ENCODE measurements around the gene STAG1.
A peak's percentile ranks its signal among the peaks of the same experiment; 100 is the strongest.
"Not testable (repeated sequence)": the region's sequence is repeated elsewhere in the genome, so short reads cannot be mapped to it uniquely, and the experiment has no call there.

Gene STAG1

GRCh38 chr3:136645915-136646314 lies 106.3 kb downstream of the STAG1 start:
- DNase-seq (ENCODE audit: low read depth), result no peak

- DNase-seq (ENCODE audit: low read depth), result no peak
These were observed 108.0 kb downstream of the STAG1 start for GRCh38 chr3:136644212-136644611.

GRCh38 chr3:136643380-136643779 lies 108.8 kb downstream of the STAG1 start:
- DNase-seq (ENCODE audit: low read depth), result not testable (repeated sequence)

GRCh38 chr3:136642711-136643110 lies 109.5 kb downstream of the STAG1 start:
- DNase-seq (ENCODE audit: low read depth), result no peak

GRCh38 chr3:136639069-136639468 lies 113.1 kb downstream of the STAG1 start:
- no peak for DNase-seq (ENCODE audit: low read depth)

- no peak for DNase-seq (ENCODE audit: low read depth)
These were observed 115.0 kb downstream of the STAG1 start for GRCh38 chr3:136637176-136637575.

GRCh38 chr3:136634821-136635220 lies 117.4 kb downstream of the STAG1 start:
- DNase-seq (ENCODE audit: low read depth), result no peak

GRCh38 chr3:136632625-136633081 lies 119.5 kb downstream of the STAG1 start:
- DNase-seq (ENCODE audit: low read depth), result no peak

GRCh38 chr3:136631424-136631823 lies 120.8 kb downstream of the STAG1 start:
- no peak for DNase-seq (ENCODE audit: low read depth)

GRCh38 chr3:136630915-136631314 lies 121.3 kb downstream of the STAG1 start:
- DNase-seq (ENCODE audit: low read depth), result no peak

GRCh38 chr3:136626493-136626892 lies 125.7 kb downstream of the STAG1 start:
- DNase-seq (ENCODE audit: low read depth), result no peak

- peak; percentile 35 for DNase-seq (ENCODE audit: low read depth)
These were observed 127.0 kb downstream of the STAG1 start for GRCh38 chr3:136624894-136625815.

GRCh38 chr3:136624371-136624770 lies 127.8 kb downstream of the STAG1 start:
- no peak for DNase-seq (ENCODE audit: low read depth)

- DNase-seq (ENCODE audit: low read depth), result peak; percentile 82
These were observed 130.6 kb downstream of the STAG1 start for GRCh38 chr3:136621628-136622027.

- DNase-seq (ENCODE audit: low read depth), result no peak
These were observed 131.7 kb downstream of the STAG1 start for GRCh38 chr3:136620436-136620835.

- not testable (repeated sequence) for DNase-seq (ENCODE audit: low read depth)
These were observed 134.1 kb downstream of the STAG1 start for GRCh38 chr3:136617969-136618525.

GRCh38 chr3:136617198-136617597 lies 135.0 kb downstream of the STAG1 start:
- DNase-seq (ENCODE audit: low read depth), result no peak

- DNase-seq (ENCODE audit: low read depth), result peak; percentile 12
These were observed 139.7 kb downstream of the STAG1 start for GRCh38 chr3:136612512-136612911.

- no peak for DNase-seq (ENCODE audit: low read depth)
These were observed 145.2 kb downstream of the STAG1 start for GRCh38 chr3:136606990-136607389.

- DNase-seq (ENCODE audit: low read depth), result not testable (repeated sequence)
These were observed 146.0 kb downstream of the STAG1 start for GRCh38 chr3:136606216-136606615.

- DNase-seq (ENCODE audit: low read depth), result peak; percentile 27
These were observed 147.2 kb downstream of the STAG1 start for GRCh38 chr3:136604961-136605360.

GRCh38 chr3:136602818-136603217 lies 149.4 kb downstream of the STAG1 start:
- peak; percentile 63 for DNase-seq (ENCODE audit: low read depth)

All from iris pigment epithelial cell (primary cell).